ENCODE measurements around the gene OGFOD1. TPM values are rescaled to one million over a fixed set of nuclear protein-coding genes. Genes with fewer than 3 reads are reported as not detected.

OGFOD1 gene
- total RNA-seq (2014; rRNA removed; shearing (Covaris generic)): 150 and 179 TPM in 2 replicates

GRCh38 chr16:56450986-56451752, at the start of gene OGFOD1, which contains the start of gene NUDT21:
Gene OGFOD1, plus strand, starts transcription at chr16:56451554. Its CDS starts 59 bp downstream, at chr16:56451613.
Gene NUDT21, minus strand, starts transcription at chr16:56451332. Its CDS starts 130 bp downstream, at chr16:56451202.
- H3K36me3 ChIP-seq: peaks cover 41% of the 10 kb centered on the region
- DNase-seq: peak; percentile 98 to 99
- H3K9me3 ChIP-seq (replicated peaks): no peaks in the 10 kb centered on the region
- peak within 1 kb of the TSS; percentile 83 for H3K27ac ChIP-seq
- H3K4me1 ChIP-seq: peaks cover 9% of the 10 kb centered on the region; the same call in 1 of the 2 replicates
- H3K27me3 ChIP-seq: no peaks in the 10 kb centered on the region
- peak within 1 kb of the TSS; percentile 82 for H3K4me3 ChIP-seq

GRCh38 chr16:56405977-56406672, 45.2 kb upstream of the OGFOD1 start:
- H3K27ac ChIP-seq: no peak overlapping the region
- no peaks in the 10 kb centered on the region for H3K27me3 ChIP-seq
- no peak for DNase-seq
- peaks cover 65% of the 10 kb centered on the region for H3K36me3 ChIP-seq
- H3K4me3 ChIP-seq: no peak overlapping the region
- H3K9me3 ChIP-seq (replicated peaks): no peaks in the 10 kb centered on the region
- no peaks in the 10 kb centered on the region for H3K4me1 ChIP-seq

- Histone ChIP-seq H3K4me3 (no peak overlapping the region), H3K36me3 (peaks cover 57% of the 10 kb centered on the region), H3K27ac (no peak overlapping the region), H3K4me1 (no peaks in the 10 kb centered on the region), H3K27me3 (no peaks in the 10 kb centered on the region), H3K9me3 (replicated peaks) (no peaks in the 10 kb centered on the region)
- no peak for DNase-seq
Measured at GRCh38 chr16:56408379-56409098, 42.8 kb upstream of the OGFOD1 start.

- no peaks in the 10 kb centered on the region for H3K9me3 ChIP-seq (replicated peaks)
- H3K27me3 ChIP-seq: no peaks in the 10 kb centered on the region
- H3K36me3 ChIP-seq: peaks cover 53% of the 10 kb centered on the region
- no peak overlapping the region for H3K27ac ChIP-seq
- DNase-seq: no peak
- H3K4me1 ChIP-seq: no peaks in the 10 kb centered on the region
- no peak overlapping the region for H3K4me3 ChIP-seq
Measured at GRCh38 chr16:56409195-56409594, 42.2 kb upstream of the OGFOD1 start.

- no peaks in the 10 kb centered on the region for H3K27me3 ChIP-seq
- no peaks in the 10 kb centered on the region for H3K9me3 ChIP-seq (replicated peaks)
- no peaks in the 10 kb centered on the region; the same call in 1 of the 2 replicates for H3K4me1 ChIP-seq
- H3K36me3 ChIP-seq: peaks cover 45% of the 10 kb centered on the region
- H3K27ac ChIP-seq: no peak overlapping the region
- no peak overlapping the region for H3K4me3 ChIP-seq
- DNase-seq: no peak
Measured at GRCh38 chr16:56411123-56411522, 40.2 kb upstream of the OGFOD1 start.

DNA sequence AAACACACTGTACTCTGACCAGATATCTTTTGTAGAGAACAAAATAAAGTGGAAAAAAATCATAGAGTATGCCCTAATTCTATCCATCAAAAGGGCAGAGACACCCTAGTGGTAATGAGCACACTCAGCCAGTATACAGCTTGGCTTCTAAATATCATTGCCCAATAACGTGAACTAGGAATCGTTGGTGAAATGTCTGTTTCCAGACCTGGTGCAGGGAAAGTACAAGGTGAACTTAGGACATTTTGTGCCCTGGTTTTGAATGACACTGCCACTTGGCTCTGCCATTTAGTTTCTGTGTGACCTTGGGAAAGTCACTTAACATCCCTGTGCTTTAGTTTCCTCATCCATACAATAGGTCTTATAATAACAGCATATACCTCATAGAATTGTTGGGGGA, 39.7 kb upstream of the OGFOD1 start:
- H3K27me3 ChIP-seq: no peaks in the 10 kb centered on the region
- H3K36me3 ChIP-seq: peaks cover 43% of the 10 kb centered on the region
- DNase-seq: no peak
- H3K27ac ChIP-seq: no peak overlapping the region
- H3K4me1 ChIP-seq: no peaks in the 10 kb centered on the region; the same call in 1 of the 2 replicates
- no peaks in the 10 kb centered on the region for H3K9me3 ChIP-seq (replicated peaks)
- no peak overlapping the region for H3K4me3 ChIP-seq

GRCh38 chr16:56413381-56413780, 38.0 kb upstream of the OGFOD1 start:
- Histone ChIP-seq H3K27me3 (no peaks in the 10 kb centered on the region), H3K9me3 (replicated peaks) (no peaks in the 10 kb centered on the region), H3K4me1 (no peaks in the 10 kb centered on the region; the same call in 1 of the 2 replicates), H3K4me3 (no peak overlapping the region), H3K27ac (no peak overlapping the region), H3K36me3 (peaks cover 30% of the 10 kb centered on the region)
- no peak for DNase-seq

DNA sequence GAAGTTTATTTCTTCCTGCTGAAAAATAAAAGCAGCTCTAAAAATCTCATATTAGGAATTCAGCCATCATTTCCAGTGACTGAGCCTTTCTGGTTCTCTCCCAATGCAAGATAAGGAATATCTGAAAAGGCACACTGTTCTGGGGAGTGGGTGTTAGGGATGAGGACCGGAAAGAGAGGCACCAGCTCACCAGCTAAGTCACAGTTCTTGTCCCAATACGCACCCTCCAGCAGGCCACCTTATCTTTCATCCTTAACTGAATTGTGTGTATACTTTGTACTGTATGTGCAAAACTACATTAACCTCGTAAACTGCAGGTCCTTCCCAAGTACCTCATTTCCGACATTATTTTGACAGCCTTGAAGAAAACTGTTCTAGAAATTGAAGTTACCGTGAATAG, 37.0 kb upstream of the OGFOD1 start:
- Histone ChIP-seq H3K9me3 (replicated peaks) (no peaks in the 10 kb centered on the region), H3K36me3 (peaks cover 22% of the 10 kb centered on the region), H3K4me3 (no peak overlapping the region), H3K27me3 (no peaks in the 10 kb centered on the region), H3K27ac (no peak overlapping the region), H3K4me1 (no peaks in the 10 kb centered on the region; the same call in 1 of the 2 replicates)
- no peak for DNase-seq

GRCh38 chr16:56415875-56416274, 35.5 kb upstream of the OGFOD1 start:
- no peak for DNase-seq
- Histone ChIP-seq H3K36me3 (peaks cover 18% of the 10 kb centered on the region), H3K4me1 (no peaks in the 10 kb centered on the region; the same call in 1 of the 2 replicates), H3K4me3 (no peak overlapping the region), H3K9me3 (replicated peaks) (no peaks in the 10 kb centered on the region), H3K27me3 (no peaks in the 10 kb centered on the region), H3K27ac (no peak overlapping the region)

GRCh38 chr16:56417138-56417537, 34.2 kb upstream of the OGFOD1 start:
- Histone ChIP-seq H3K27me3 (no peaks in the 10 kb centered on the region), H3K4me1 (no peaks in the 10 kb centered on the region; the same call in 1 of the 2 replicates), H3K9me3 (replicated peaks) (no peaks in the 10 kb centered on the region), H3K4me3 (no peak overlapping the region), H3K36me3 (peaks cover 7% of the 10 kb centered on the region), H3K27ac (no peak overlapping the region)
- DNase-seq: no peak

GRCh38 chr16:56419740-56420548, 31.4 kb upstream of the OGFOD1 start:
- no peak for DNase-seq
- peaks cover 9% of the 10 kb centered on the region for H3K4me1 ChIP-seq
- H3K27ac ChIP-seq: no peak overlapping the region
- no peaks in the 10 kb centered on the region for H3K27me3 ChIP-seq
- H3K36me3 ChIP-seq: peaks cover 2% of the 10 kb centered on the region; the same call in 1 of the 2 replicates
- no peaks in the 10 kb centered on the region for H3K9me3 ChIP-seq (replicated peaks)
- no peak overlapping the region for H3K4me3 ChIP-seq

DNA sequence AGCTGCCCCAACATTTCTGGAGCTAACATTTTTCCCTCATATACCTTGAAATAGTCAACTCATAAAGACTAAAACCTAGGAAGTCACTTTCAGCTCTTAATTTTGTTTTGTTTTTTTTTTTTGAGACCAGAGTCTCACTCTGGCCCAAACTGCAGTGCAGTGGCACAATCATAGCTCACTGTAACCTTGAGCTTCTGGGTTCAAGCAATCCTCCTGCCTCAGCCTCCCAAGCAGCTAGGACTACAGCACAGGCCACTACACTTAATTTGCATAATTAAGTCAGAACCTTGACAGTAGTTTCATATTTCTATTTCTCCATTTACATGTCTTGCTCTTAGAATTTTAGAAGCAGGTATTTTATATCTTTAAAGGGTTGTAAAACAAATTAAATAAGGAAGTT, 30.7 kb upstream of the OGFOD1 start:
- H3K9me3 ChIP-seq (replicated peaks): no peaks in the 10 kb centered on the region
- H3K27ac ChIP-seq: no peak overlapping the region
- no peaks in the 10 kb centered on the region for H3K27me3 ChIP-seq
- H3K4me1 ChIP-seq: peaks cover 9% of the 10 kb centered on the region
- no peak for DNase-seq
- no peak overlapping the region for H3K4me3 ChIP-seq
- H3K36me3 ChIP-seq: 0 out of 2 replicates have a peak, but pooled peaks cover 2% of the 10 kb centered on the region

GRCh38 chr16:56421313-56421712, 30.0 kb upstream of the OGFOD1 start:
- Histone ChIP-seq H3K27me3 (no peaks in the 10 kb centered on the region), H3K4me1 (peaks cover 14% of the 10 kb centered on the region), H3K36me3 (no peaks in the 10 kb centered on the region), H3K4me3 (no peak overlapping the region), H3K27ac (no peak overlapping the region), H3K9me3 (replicated peaks) (no peaks in the 10 kb centered on the region)
- no peak for DNase-seq

Measured in SJCRH30 (cell line).